CD1c-positive myeloid dendritic cell (primary cell): ENCODE data around the gene SFXN3.

Experiments used
- DNase-seq: peaks from one replicate; pipeline ENCODE4 v3.0.0-alpha.2; 2016; ENCODE audit errors: extremely low spot score

Gene SFXN3

GRCh38 chr10:101000127-101000914 lies 30.7 kb upstream of the SFXN3 start:
- no peak for DNase-seq

- peak; percentile 25 for DNase-seq
Measured at GRCh38 chr10:101000915-101001658, 29.9 kb upstream of the SFXN3 start.

GRCh38 chr10:101001659-101002035 lies 29.4 kb upstream of the SFXN3 start:
- no peak for DNase-seq

GRCh38 chr10:101002456-101002855 lies 28.6 kb upstream of the SFXN3 start:
- DNase-seq: no peak

- DNase-seq: no peak
Measured at GRCh38 chr10:101003639-101004206, 27.3 kb upstream of the SFXN3 start.

- DNase-seq: no peak
Measured at GRCh38 chr10:101005361-101005760, 25.7 kb upstream of the SFXN3 start.

- DNase-seq: no peak
Measured at GRCh38 chr10:101005869-101006567, 25.0 kb upstream of the SFXN3 start.

GRCh38 chr10:101006593-101007098 lies 24.4 kb upstream of the SFXN3 start:
- no peak for DNase-seq

- DNase-seq: no peak
Measured at GRCh38 chr10:101007099-101007711, 23.8 kb upstream of the SFXN3 start.

GRCh38 chr10:101007915-101008822 lies 22.9 kb upstream of the SFXN3 start:
- no peak for DNase-seq

- DNase-seq: no peak
Measured at GRCh38 chr10:101008823-101009423, 22.1 kb upstream of the SFXN3 start.

GRCh38 chr10:101010329-101010728 lies 20.7 kb upstream of the SFXN3 start:
- no peak for DNase-seq

GRCh38 chr10:101011517-101012423 lies 19.3 kb upstream of the SFXN3 start:
- no peak for DNase-seq

GRCh38 chr10:101012525-101013364 lies 18.3 kb upstream of the SFXN3 start:
- peak; percentile 78 for DNase-seq

GRCh38 chr10:101013365-101013825 lies 17.6 kb upstream of the SFXN3 start:
- no peak for DNase-seq

GRCh38 chr10:101014230-101014884 lies 16.7 kb upstream of the SFXN3 start:
- peak; percentile 77 for DNase-seq

- peak; percentile 65 for DNase-seq
Measured at GRCh38 chr10:101014966-101015581, 16.0 kb upstream of the SFXN3 start.
